ENCODE measurements around the gene SMIM35.

The SMIM35 gene

GRCh38 chr11:117998664-117999353 is 88.0 kb downstream of the SMIM35 start:
- ATAC-seq, result no peak
- TF ChIP-seq BACH2 (CRISPR knock-in tag; IDR thresholded peaks at IDR 0.05; ENCODE audit: borderline replicate concordance), result no peak
- no peak for TF ChIP-seq POU6F1 (CRISPR knock-in tag; IDR thresholded peaks at IDR 0.05; ENCODE audit: borderline replicate concordance, low read depth)
- no peak for TF ChIP-seq ZFP30 (CRISPR knock-in tag; IDR thresholded peaks at IDR 0.05)
- no peak for TF ChIP-seq TOX (CRISPR knock-in tag; IDR thresholded peaks at IDR 0.05; ENCODE audit: borderline replicate concordance)
- TF ChIP-seq ZFP3 (CRISPR knock-in tag; IDR thresholded peaks at IDR 0.05), result no peak
- TF ChIP-seq ISL1 (CRISPR knock-in tag; IDR thresholded peaks at IDR 0.05), result no peak
- no peak for TF ChIP-seq CREB5 (CRISPR knock-in tag; IDR thresholded peaks at IDR 0.05; ENCODE audit: low read depth)
- no peak for TF ChIP-seq CSRNP3 (CRISPR knock-in tag; IDR thresholded peaks at IDR 0.05)
- TF ChIP-seq GLIS3 (CRISPR knock-in tag; IDR thresholded peaks at IDR 0.05), result no peak
- no peak for TF ChIP-seq OSR1 (CRISPR knock-in tag; IDR thresholded peaks at IDR 0.05)
- TF ChIP-seq CSDC2 (CRISPR knock-in tag; IDR thresholded peaks at IDR 0.05), result no peak
- no peak for TF ChIP-seq TSHZ2 (CRISPR knock-in tag; IDR thresholded peaks at IDR 0.05)
- TF ChIP-seq SNAI2 (CRISPR knock-in tag; IDR thresholded peaks at IDR 0.05), result no peak
- no peak for TF ChIP-seq ZNF8 (CRISPR knock-in tag; IDR thresholded peaks at IDR 0.05)
- TF ChIP-seq RARB (CRISPR knock-in tag; IDR thresholded peaks at IDR 0.05), result no peak

- no peak for TF ChIP-seq SNAI2 (CRISPR knock-in tag; IDR thresholded peaks at IDR 0.05)
- TF ChIP-seq ZNF70 (CRISPR knock-in tag; IDR thresholded peaks at IDR 0.05), result no peak
- no peak for TF ChIP-seq TCF4 (CRISPR knock-in tag; IDR thresholded peaks at IDR 0.05; ENCODE audit: borderline replicate concordance)
- no peak for TF ChIP-seq POU6F1 (CRISPR knock-in tag; IDR thresholded peaks at IDR 0.05; ENCODE audit: borderline replicate concordance, low read depth)
- no peak for ATAC-seq
Observed at GRCh38 chr11:117997823-117998579, 88.8 kb downstream of the SMIM35 start.

- ATAC-seq, result no peak
- TF ChIP-seq ARNTL (CRISPR knock-in tag; IDR thresholded peaks at IDR 0.05; ENCODE audit: borderline replicate concordance, low read depth) (no peak), TSHZ2 (CRISPR knock-in tag; IDR thresholded peaks at IDR 0.05) (no peak), RARB (CRISPR knock-in tag; IDR thresholded peaks at IDR 0.05) (no peak), POU6F1 (CRISPR knock-in tag; IDR thresholded peaks at IDR 0.05; ENCODE audit: borderline replicate concordance, low read depth) (no peak), CSDC2 (CRISPR knock-in tag; IDR thresholded peaks at IDR 0.05) (no peak), CREB5 (CRISPR knock-in tag; IDR thresholded peaks at IDR 0.05; ENCODE audit: low read depth) (no peak), ZNF565 (CRISPR knock-in tag; conservative IDR thresholded peaks at IDR 0.05; ENCODE audit: low read depth) (no peak), ZFP30 (CRISPR knock-in tag; IDR thresholded peaks at IDR 0.05) (no peak), ZNF70 (CRISPR knock-in tag; IDR thresholded peaks at IDR 0.05) (no peak)
Observed at GRCh38 chr11:117997406-117997805, 89.4 kb downstream of the SMIM35 start.

Data from SK-N-SH treated with all-trans-retinoic acid at 6 μM for 48 hours (cell line).